Adrenal gland (tissue), 12 donors: ENCODE data around the gene AMOT. TPM values are rescaled to one million over a fixed set of nuclear protein-coding genes. Genes with fewer than 3 reads are reported as not detected.

Experiments used
- DNase-seq, 7 donors: peaks; one replicate each; pipeline ENCODE4 v3.0.0-alpha.2; 2019 to 2020
- H3K27ac ChIP-seq, 5 donors: fragments of 200-600 bp; sonication (generic) in 4 of 5; 1 replicate in 3 of 5; 2 replicates in 2 of 5; pipeline versions ENCODE4 v1.5.1 to v1.8.0; 2016 to 2020; ENCODE audit warnings: mild to moderate bottlenecking in 1 of 5
- H3K27me3 ChIP-seq: fragments of 200-600 bp; 2 replicates; pipeline ENCODE4 v1.8.0; 2021
- H3K36me3 ChIP-seq, 2 donors: fragments of 200-600 bp; replicated peaks in 1 of 2; 1 replicate in 1 of 2; 2 replicates in 1 of 2; pipeline versions ENCODE4 v1.5.1 to v1.8.0; 2018 to 2022
- H3K4me1 ChIP-seq, 2 donors: fragments of 200-600 bp; replicated peaks in 1 of 2; 1 replicate in 1 of 2; 2 replicates in 1 of 2; pipeline versions ENCODE4 v1.5.1 to v1.8.0; 2018 to 2021
- H3K4me3 ChIP-seq, 4 donors: fragments of 200-600 bp; sonication (generic) in 3 of 4; one replicate each; pipeline ENCODE4 v1.5.1; 2016 to 2018
- H3K9me3 ChIP-seq, 3 donors: fragments of 200-600 bp; sonication (generic) in 1 of 3; replicated peaks in 1 of 3; 1 replicate in 2 of 3; 2 replicates in 1 of 3; pipeline versions ENCODE4 v1.5.1 to v1.8.0; 2016 to 2021
- POLR2A ChIP-seq, 2 donors: fragments of 450-650 bp; IDR thresholded peaks; one replicate each; pipeline ENCODE4 v1.6.1; 2017; ENCODE audit warnings: antibody characterized with exemption in 2 of 2, mild to moderate bottlenecking in 2 of 2, moderate library complexity in 1 of 2
- WGBS, 4 donors: extraction: QIAGEN DNeasy Blood & Tissue Kit in 2 of 4; methylation state at CpG; one replicate each; pipeline versions ENCODE4 v1.1.5 to v1.1.7; 2013 to 2017; 5-methylcytosine and 5-hydroxymethylcytosine counted together
- intact Hi-C, 2 donors: fragments of 100-400 bp; cut with DNase I; formaldehyde crosslinking; loops; one replicate each; pipeline versions ENCODE4 v1.14.1 to v1.15.0; 2022 to 2023
- polyA plus RNA-seq, 3 donors: library from polyadenylated mRNA; stranded (reverse); fragments of 200-250 nt in 2 of 3; fragments of 350-450 nt in 1 of 3; fragmentation: Illumina TruSeq in 1 of 3; extraction: RNeasy Lipid Tissue Mini Kit (QIAGEN cat#74804) in 1 of 3; gene quantifications; one replicate each; pipeline ENCODE4 v1.2.3, GENCODE V29; 2013 to 2014
- total RNA-seq, 9 donors: library from RNA; depleted of rRNA in 4 of 9; stranded (reverse); fragments of >200 nt in 4 of 9; fragments of 120-200 nt in 1 of 9; fragmentation: NEBNext Ultra II Directional in 1 of 9; extraction: Animal tissue kit (Norgen Biotek cat#: 25700) in 1 of 9; gene quantifications; one replicate each; pipeline versions ENCODE4 v1.1.0 to v1.2.4, GENCODE V29; 2013 to 2023
- TF ChIP-seq, protein P1 (sequence below), 6 experiments: fragments of 450-650 bp in 4 of 6; fragments of 200-600 bp in 2 of 6; sonication (generic) in 1 of 6; IDR thresholded peaks; 1 replicate in 5 of 6; 2 replicates in 1 of 6; pipeline versions ENCODE4 v1.5.1 to v1.8.0; 2016 to 2021; ENCODE audit warnings: antibody characterized with exemption in 6 of 6, mild to moderate bottlenecking in 2 of 6, moderate library complexity in 1 of 6
- donor health status: healthy with polysubstance abuse.
- donor health status: Bipolar disorder and iron deficiency.
- donor health status: DM: yes; HTN: yes; CAD: no.
- donor health status: DM: no; HTN: no; CAD: no.
- donor health status: DM: no; HTN: no; CAD: no.
- donor health status: DM: yes; HTN: yes; CAD: no.

The AMOT gene
- total and polyA plus RNA-seq, 12 donors, result 0.61 to 11.7 (median 5.6) TPM

- TF ChIP-seq POLR2A (IDR thresholded peaks at IDR 0.05), result no peak
- TF ChIP-seq, protein P1, sequence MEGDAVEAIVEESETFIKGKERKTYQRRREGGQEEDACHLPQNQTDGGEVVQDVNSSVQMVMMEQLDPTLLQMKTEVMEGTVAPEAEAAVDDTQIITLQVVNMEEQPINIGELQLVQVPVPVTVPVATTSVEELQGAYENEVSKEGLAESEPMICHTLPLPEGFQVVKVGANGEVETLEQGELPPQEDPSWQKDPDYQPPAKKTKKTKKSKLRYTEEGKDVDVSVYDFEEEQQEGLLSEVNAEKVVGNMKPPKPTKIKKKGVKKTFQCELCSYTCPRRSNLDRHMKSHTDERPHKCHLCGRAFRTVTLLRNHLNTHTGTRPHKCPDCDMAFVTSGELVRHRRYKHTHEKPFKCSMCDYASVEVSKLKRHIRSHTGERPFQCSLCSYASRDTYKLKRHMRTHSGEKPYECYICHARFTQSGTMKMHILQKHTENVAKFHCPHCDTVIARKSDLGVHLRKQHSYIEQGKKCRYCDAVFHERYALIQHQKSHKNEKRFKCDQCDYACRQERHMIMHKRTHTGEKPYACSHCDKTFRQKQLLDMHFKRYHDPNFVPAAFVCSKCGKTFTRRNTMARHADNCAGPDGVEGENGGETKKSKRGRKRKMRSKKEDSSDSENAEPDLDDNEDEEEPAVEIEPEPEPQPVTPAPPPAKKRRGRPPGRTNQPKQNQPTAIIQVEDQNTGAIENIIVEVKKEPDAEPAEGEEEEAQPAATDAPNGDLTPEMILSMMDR (IDR thresholded peaks at IDR 0.05), result no peak
- WGBS, 4 donors, result 0 to 21% (median 11%) methylated on average over 19 to 46 of the region's 46 CpGs
These were observed 636 bp upstream of the AMOT start for GRCh38 chrX:112841114-112841819.

DNA sequence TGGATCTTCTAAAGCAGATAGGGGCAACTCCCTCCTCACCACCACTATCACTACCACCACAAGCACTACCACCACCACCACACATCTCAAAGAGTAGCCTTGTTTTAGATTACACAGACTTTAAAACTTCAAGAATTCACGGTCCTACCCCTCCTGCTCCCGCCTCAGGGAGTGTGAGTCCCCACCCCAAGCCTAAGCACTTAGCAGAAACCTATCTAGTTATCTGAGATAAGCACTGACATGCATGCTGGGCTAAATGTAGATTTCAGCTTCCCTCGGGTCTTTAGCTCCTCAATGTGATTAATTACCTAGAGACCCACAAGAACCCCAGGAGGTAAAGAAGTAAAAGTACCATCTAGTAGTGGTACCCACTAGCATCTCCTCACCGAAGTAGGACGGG, 775 bp downstream of the AMOT start:
- TF ChIP-seq, protein P1 (IDR thresholded peaks at IDR 0.05), result no peak
- TF ChIP-seq POLR2A (IDR thresholded peaks at IDR 0.05), result no peak
- Histone ChIP-seq H3K4me1 (no peaks in the 10 kb centered on the region), H3K27ac (peak overlapping the region in 1 of 5 donors; percentile 67), H3K4me3 (peak overlapping the region in 2 of 4 donors; percentile 25 to 48), H3K27me3 (peaks cover 26% of the 10 kb centered on the region), H3K36me3 (no peaks in the 10 kb centered on the region), H3K9me3 (no peaks in the 10 kb centered on the region)
- 7 to 31% (median 18%) methylated on average over 4 to 5 of the region's 5 CpGs for WGBS, 4 donors
- intact Hi-C loops, result no loop called here
- DNase-seq, result no peak

More at GRCh38 chrX:112841114-112841819, 636 bp upstream of the AMOT start:
- DNase-seq, result peak; percentile 82 to 92 (median 86)
- Histone ChIP-seq H3K4me1 (no peaks in the 10 kb centered on the region), H3K4me3 (peak overlapping the region in 2 of 4 donors; percentile 25 to 48), H3K36me3 (no peaks in the 10 kb centered on the region), H3K27ac (peak overlapping the region in 3 of 5 donors; percentile 22 to 67 (median 64)), H3K27me3 (peaks cover 18% of the 10 kb centered on the region), H3K9me3 (no peaks in the 10 kb centered on the region)
- intact Hi-C loops, result no loop called here

DNA sequence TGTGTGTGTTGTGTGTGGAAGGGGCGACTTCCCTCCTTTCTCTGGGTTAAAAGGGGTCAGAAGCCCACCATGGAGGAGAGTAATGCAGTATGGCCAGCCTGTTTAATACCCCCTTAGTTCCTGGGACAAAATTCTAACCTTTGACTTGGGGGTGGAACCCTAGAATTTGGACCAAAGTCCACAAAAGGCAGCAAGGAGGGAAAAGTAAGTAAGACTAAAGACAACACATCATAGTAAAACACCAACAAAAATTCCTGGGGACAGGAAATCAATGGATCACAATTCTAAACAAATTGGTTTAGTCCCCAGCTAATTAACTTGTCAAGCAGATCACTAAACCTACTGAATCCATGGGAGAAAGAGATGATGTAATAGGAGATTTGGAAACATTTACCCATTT, 3.1 kb downstream of the AMOT start:
- TF ChIP-seq, protein P1 (IDR thresholded peaks at IDR 0.05), result no peak
- TF ChIP-seq POLR2A (IDR thresholded peaks at IDR 0.05), result no peak
- no peak overlapping the region for H3K27ac ChIP-seq
- no peaks in the 10 kb centered on the region for H3K9me3 ChIP-seq
- peaks cover 16% of the 10 kb centered on the region for H3K27me3 ChIP-seq
- intact Hi-C loops, result no loop called here
- H3K36me3 ChIP-seq, result no peaks in the 10 kb centered on the region
- H3K4me3 ChIP-seq, result no peak overlapping the region
- DNase-seq, result no peak
- WGBS, 4 donors, result 67 to 100% (median 86%) methylated on average over 1 of the region's 1 CpG
- H3K4me1 ChIP-seq, result no peaks in the 10 kb centered on the region

DNA sequence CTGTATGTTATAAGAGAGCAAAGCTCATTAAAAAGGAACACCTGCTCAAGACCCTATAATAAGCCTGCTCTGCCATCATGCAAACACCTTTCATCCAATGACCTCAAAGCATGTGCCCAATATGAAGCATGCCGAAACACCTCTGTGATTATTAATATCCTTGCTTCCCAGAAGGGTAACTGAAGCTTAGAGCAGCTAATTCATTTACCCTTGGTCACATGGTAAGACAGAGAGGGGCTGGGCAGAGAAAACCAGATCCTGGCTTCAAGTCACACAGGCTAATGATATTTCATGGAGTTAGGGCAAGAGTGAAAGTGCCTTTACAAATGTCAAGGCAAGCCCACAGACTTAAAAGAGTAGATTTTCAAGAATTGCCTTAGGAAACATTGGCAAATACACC, 5.6 kb downstream of the AMOT start:
- H3K27ac ChIP-seq, result no peak overlapping the region
- intact Hi-C loops, result no loop called here
- WGBS, 4 donors, result 80 to 100% (median 93%) methylated on average over 1 of the region's 1 CpG

More for the DNA sequence above, 5.6 kb downstream of the AMOT start:
- no peak for DNase-seq
- H3K36me3 ChIP-seq, result no peaks in the 10 kb centered on the region
- no peak for TF ChIP-seq POLR2A (IDR thresholded peaks at IDR 0.05)
- TF ChIP-seq, protein P1 (IDR thresholded peaks at IDR 0.05), result no peak
- no peak overlapping the region for H3K4me3 ChIP-seq
- no peaks in the 10 kb centered on the region for H3K9me3 ChIP-seq
- H3K4me1 ChIP-seq, result no peaks in the 10 kb centered on the region
- peaks cover 14% of the 10 kb centered on the region for H3K27me3 ChIP-seq
